Testis (tissue), 3 donors: ENCODE results near the gene CES5A. TPM values are rescaled to one million over a fixed set of nuclear protein-coding genes. Genes with fewer than 3 reads are reported as not detected.
"Not testable (repeated sequence)": the region's sequence is repeated elsewhere in the genome, so short reads cannot be mapped to it uniquely, and the experiment has no call there.

Experiments used
- DNase-seq: peaks from one replicate; pipeline ENCODE4 v3.0.0-alpha.2; 2019
- H3K27ac ChIP-seq, 2 donors: fragments of 200-600 bp; sonication (generic); one replicate each; pipeline ENCODE4 v1.5.1; 2019
- H3K27me3 ChIP-seq: fragments of 200-600 bp; sonication (generic); one replicate; pipeline ENCODE4 v1.5.1; 2019
- H3K36me3 ChIP-seq: fragments of 200-600 bp; sonication (generic); one replicate; pipeline ENCODE4 v1.5.1; 2017; ENCODE audit warnings: low read depth; ENCODE audit errors: missing control alignments
- H3K4me1 ChIP-seq: fragments of 200-600 bp; sonication (generic); one replicate; pipeline ENCODE4 v1.5.1; 2019
- H3K4me3 ChIP-seq, 2 donors: fragments of 200-600 bp; sonication (generic); one replicate each; pipeline ENCODE4 v1.5.1; 2017 to 2019
- H3K9me3 ChIP-seq: fragments of 200-600 bp; sonication (generic); one replicate; pipeline ENCODE4 v1.5.1; 2017
- CTCF ChIP-seq, 3 experiments: fragments of 450-650 bp in 2 of 3; fragments of 200-600 bp in 1 of 3; sonication (generic) in 1 of 3; IDR thresholded peaks; one replicate each; pipeline ENCODE4 v1.5.1; 2016 to 2019; ENCODE audit warnings: antibody characterized with exemption in 3 of 3, mild to moderate bottlenecking in 2 of 3, moderate library complexity in 1 of 3
- POLR2A ChIP-seq: fragments of 450-650 bp; IDR thresholded peaks from one replicate; pipeline ENCODE4 v1.6.1; 2017; ENCODE audit warnings: antibody characterized with exemption, mild to moderate bottlenecking, moderate library complexity
- WGBS, 2 donors: methylation state at CpG; one replicate each; pipeline ENCODE4 v1.1.5; 2018; 5-methylcytosine and 5-hydroxymethylcytosine counted together
- intact Hi-C: fragments of 100-400 bp; cut with DNase I; formaldehyde crosslinking; loops from one replicate; pipeline ENCODE4 v1.15.1; 2023; ENCODE audit warnings: low total_unique reads
- polyA plus RNA-seq: library from polyadenylated mRNA; stranded (reverse); fragments of 350-450 nt; fragmentation: Illumina TruSeq; extraction: RNeasy Lipid Tissue Mini Kit (QIAGEN cat#74804); gene quantifications from one replicate; pipeline ENCODE4 v1.2.3, GENCODE V29; 2014; ENCODE audit warnings: low read depth, low replicate concordance; ENCODE audit not compliant: insufficient read depth
- total RNA-seq, 2 donors: library from RNA; depleted of rRNA; stranded (reverse); fragments of >200 nt; gene quantifications; one replicate each; pipeline ENCODE4 v1.2.3, GENCODE V29; 2016

CES5A gene
- total and polyA plus RNA-seq, 3 donors from 2014 or later: 0.83 to 1.5 TPM; not detected in 1

- Histone ChIP-seq H3K27me3 (no peaks in the 10 kb centered on the region), H3K4me3 (no peak overlapping the region), H3K27ac (no peak overlapping the region), H3K4me1 (no peaks in the 10 kb centered on the region), H3K36me3 (no peaks in the 10 kb centered on the region), H3K9me3 (no peaks in the 10 kb centered on the region)
- 41 to 50% methylated on average over 2 of the region's 2 CpGs for WGBS, 2 donors
- no peak for DNase-seq
- intact Hi-C loops: no loop called here
- no peak for TF ChIP-seq CTCF (IDR thresholded peaks at IDR 0.05)
- no peak for TF ChIP-seq POLR2A
These were observed 62.2 kb downstream of the CES5A start for GRCh38 chr16:55812951-55813350.

- intact Hi-C loops: no loop called here
These were observed 63.4 kb downstream of the CES5A start for GRCh38 chr16:55811811-55812210.

GRCh38 chr16:55810451-55810961 lies 64.7 kb downstream of the CES5A start:
- TF ChIP-seq POLR2A: no peak
- TF ChIP-seq CTCF (IDR thresholded peaks at IDR 0.05): no peak
- 71 to 75% methylated on average over 8 of the region's 8 CpGs for WGBS, 2 donors

More at GRCh38 chr16:55811811-55812210, 63.4 kb downstream of the CES5A start:
- H3K9me3 ChIP-seq: no peaks in the 10 kb centered on the region
- no peaks in the 10 kb centered on the region for H3K36me3 ChIP-seq
- H3K27me3 ChIP-seq: no peaks in the 10 kb centered on the region
- H3K4me1 ChIP-seq: no peaks in the 10 kb centered on the region
- TF ChIP-seq CTCF (IDR thresholded peaks at IDR 0.05): no peak
- no peak for TF ChIP-seq POLR2A
- 75 to 83% methylated on average over 4 of the region's 4 CpGs for WGBS, 2 donors
- no peak for DNase-seq
- H3K27ac ChIP-seq: no peak overlapping the region
- H3K4me3 ChIP-seq: no peak overlapping the region

GRCh38 chr16:55809851-55810250 lies 65.3 kb downstream of the CES5A start:
- no peak for DNase-seq
- H3K27me3 ChIP-seq: no peaks in the 10 kb centered on the region
- WGBS, 2 donors: 82 to 89% methylated on average over 4 of the region's 4 CpGs
- H3K4me1 ChIP-seq: no peaks in the 10 kb centered on the region
- no peaks in the 10 kb centered on the region for H3K36me3 ChIP-seq
- no peaks in the 10 kb centered on the region for H3K9me3 ChIP-seq
- H3K27ac ChIP-seq: no peak overlapping the region
- TF ChIP-seq CTCF (IDR thresholded peaks at IDR 0.05) (no peak), POLR2A (no peak)
- intact Hi-C loops: no loop called here
- no peak overlapping the region for H3K4me3 ChIP-seq

More at GRCh38 chr16:55810451-55810961, 64.7 kb downstream of the CES5A start:
- intact Hi-C loops: no loop called here
- Histone ChIP-seq H3K9me3 (no peaks in the 10 kb centered on the region), H3K36me3 (no peaks in the 10 kb centered on the region), H3K27ac (no peak overlapping the region), H3K27me3 (no peaks in the 10 kb centered on the region), H3K4me3 (no peak overlapping the region), H3K4me1 (no peaks in the 10 kb centered on the region)
- no peak for DNase-seq

- intact Hi-C loops: no loop called here
- Histone ChIP-seq H3K9me3 (no peaks in the 10 kb centered on the region), H3K27me3 (no peaks in the 10 kb centered on the region), H3K4me1 (no peaks in the 10 kb centered on the region), H3K36me3 (no peaks in the 10 kb centered on the region), H3K27ac (no peak overlapping the region), H3K4me3 (no peak overlapping the region)
- 69 to 79% methylated on average over 5 of the region's 5 CpGs for WGBS, 2 donors
- TF ChIP-seq CTCF (IDR thresholded peaks at IDR 0.05): no peak
- no peak for TF ChIP-seq POLR2A
- DNase-seq: no peak
These were observed 65.8 kb downstream of the CES5A start for GRCh38 chr16:55809386-55809785.

GRCh38 chr16:55808286-55808685 lies 66.9 kb downstream of the CES5A start:
- WGBS, 2 donors: 94% methylated on average over 1 of the region's 1 CpG
- H3K4me3 ChIP-seq, H3K9me3 ChIP-seq, H3K27ac ChIP-seq, intact Hi-C loops, DNase-seq, H3K4me1 ChIP-seq, H3K36me3 ChIP-seq, H3K27me3 ChIP-seq: not testable (repeated sequence)

- H3K4me1 ChIP-seq, H3K36me3 ChIP-seq, H3K4me3 ChIP-seq, H3K27ac ChIP-seq, DNase-seq, intact Hi-C loops, H3K27me3 ChIP-seq, H3K9me3 ChIP-seq: not testable (repeated sequence)
- WGBS, 2 donors: no CpG with 5 or more reads among the region's 6 CpGs
These were observed 70.1 kb downstream of the CES5A start for GRCh38 chr16:55805104-55805503.
